Thymus (tissue), 11 donors: ENCODE measurements around the gene LENG9. TPM values are rescaled to one million over a fixed set of nuclear protein-coding genes. Genes with fewer than 3 reads are reported as not detected.

Source experiments
- DNase-seq, 9 donors: peaks; one replicate each; pipeline ENCODE4 v3.0.0-alpha.2; 2013; ENCODE audit warnings: low spot score in 9 of 9, low read depth in 6 of 9, missing footprints in 1 of 9
- H3K27ac ChIP-seq, 2 donors: one replicate each; pipeline ENCODE4 v1.5.1; 2013; ENCODE audit warnings: control low read depth in 1 of 2, low read depth in 1 of 2, low read length in 1 of 2, mild to moderate bottlenecking in 1 of 2, moderate library complexity in 1 of 2
- H3K27me3 ChIP-seq, 2 donors: one replicate each; pipeline ENCODE4 v1.5.1; 2013; ENCODE audit warnings: low read length in 1 of 2; ENCODE audit not compliant: control insufficient read depth in 2 of 2, insufficient read depth in 1 of 2
- H3K36me3 ChIP-seq, 2 donors: one replicate each; pipeline ENCODE4 v1.5.1; 2013; ENCODE audit warnings: low read length in 1 of 2, mild to moderate bottlenecking in 1 of 2, moderate library complexity in 1 of 2; ENCODE audit not compliant: control insufficient read depth in 2 of 2, insufficient read depth in 2 of 2
- H3K4me1 ChIP-seq, 2 donors: one replicate each; pipeline ENCODE4 v1.5.1; 2013; ENCODE audit warnings: low read length in 2 of 2; ENCODE audit not compliant: control insufficient read depth in 2 of 2, insufficient read depth in 2 of 2
- H3K4me3 ChIP-seq, 2 donors: one replicate each; pipeline ENCODE4 v1.5.1; 2013; ENCODE audit warnings: low read length in 2 of 2, control low read depth in 1 of 2, mild to moderate bottlenecking in 1 of 2
- H3K9me3 ChIP-seq, 2 donors: one replicate each; pipeline ENCODE4 v1.5.1; 2013; ENCODE audit warnings: low read length in 1 of 2, mild to moderate bottlenecking in 1 of 2; ENCODE audit not compliant: control insufficient read depth in 2 of 2, insufficient read depth in 1 of 2
- WGBS: extraction: QIAGEN DNeasy Blood & Tissue Kit; methylation state at CpG from one replicate; pipeline ENCODE4 v1.1.7; 2013; 5-methylcytosine and 5-hydroxymethylcytosine counted together
- polyA plus RNA-seq: library from polyadenylated mRNA; stranded (reverse); fragments of 200-250 nt; gene quantifications from one replicate; pipeline ENCODE4 v1.2.3, GENCODE V29; 2013
- total RNA-seq: library from RNA; stranded (reverse); fragments of 120-200 nt; gene quantifications from one replicate; pipeline ENCODE4 v1.2.4, GENCODE V29; 2013
- donor health status: healthy.

The LENG9 gene
- total and polyA plus RNA-seq, 2 donors: 2.1 to 2.2 TPM

- Histone ChIP-seq H3K9me3 (peaks cover 0 to 6% of the 10 kb centered on the region in 2 donors), H3K36me3 (no peaks in the 10 kb centered on the region), H3K4me3 (no peak overlapping the region), H3K4me1 (peaks cover 6 to 20% of the 10 kb centered on the region in 2 donors), H3K27ac (no peak overlapping the region), H3K27me3 (peaks cover 4 to 54% of the 10 kb centered on the region in 2 donors)
- DNase-seq: no peak
- WGBS: 59% methylated on average over 11 of the region's 11 CpGs
These were observed 32.2 kb downstream of the LENG9 start for GRCh38 chr19:54431255-54431838.

DNA sequence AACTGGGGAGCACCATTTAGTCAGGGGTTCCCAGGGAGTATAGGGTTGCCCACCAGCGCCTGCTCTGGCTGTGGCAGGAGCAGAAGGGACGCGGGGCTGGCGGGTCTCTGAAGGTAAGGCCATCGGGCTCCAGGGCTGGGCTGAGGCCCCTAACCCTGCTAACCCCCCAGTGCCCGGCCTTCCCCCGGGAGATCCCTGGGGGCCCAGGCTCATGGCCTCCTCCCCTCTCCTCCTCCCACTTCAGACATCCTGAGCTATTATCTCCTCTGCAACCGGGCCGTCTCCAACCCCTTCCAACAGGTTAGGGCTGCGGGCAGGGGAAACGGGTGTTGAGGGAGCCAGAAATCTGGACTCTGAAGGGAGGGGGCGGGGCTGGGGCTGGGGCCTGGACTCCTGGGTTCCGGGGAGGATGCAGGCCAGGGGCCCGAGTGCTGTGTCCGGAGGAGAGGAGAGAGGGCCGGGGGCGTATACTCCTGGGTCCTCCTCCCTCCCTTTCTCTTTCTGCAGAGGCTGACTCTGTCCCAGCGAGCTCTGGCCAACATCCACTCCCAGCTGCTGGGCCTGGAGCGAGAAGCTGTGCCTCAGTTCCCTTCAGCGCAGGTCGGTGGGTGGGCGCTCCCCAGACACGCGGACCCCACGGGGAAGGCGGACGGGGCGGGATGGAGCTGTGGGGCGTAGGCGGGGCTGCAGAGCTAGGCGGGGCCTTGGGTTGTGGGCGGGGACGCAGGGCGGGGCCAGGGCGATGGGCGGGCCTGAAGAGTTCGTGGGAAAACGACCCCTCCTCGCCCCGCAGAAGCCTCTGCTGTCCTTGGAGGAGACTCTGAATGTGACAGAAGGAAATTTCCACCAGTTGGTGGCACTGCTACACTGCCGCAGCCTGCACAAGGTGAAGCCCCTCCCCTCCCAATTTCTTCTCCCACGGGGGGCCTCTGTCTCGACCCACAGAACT is 33.0 kb downstream of the LENG9 start:
- 7% methylated on average over 43 of the region's 43 CpGs for WGBS
- H3K27me3 ChIP-seq: peaks cover 4 to 58% of the 10 kb centered on the region in 2 donors
- H3K36me3 ChIP-seq: no peaks in the 10 kb centered on the region
- H3K4me1 ChIP-seq: peaks cover 6 to 20% of the 10 kb centered on the region in 2 donors
- H3K9me3 ChIP-seq: peaks cover 0 to 6% of the 10 kb centered on the region in 2 donors
- peak overlapping the region in 1 of 2 donors; percentile 8 for H3K4me3 ChIP-seq
- H3K27ac ChIP-seq: no peak overlapping the region
- peak in 5 of 9 donors; percentile 26 to 67 (median 58) for DNase-seq

GRCh38 chr19:54429545-54430227 is 33.9 kb downstream of the LENG9 start:
- H3K27me3 ChIP-seq: peaks cover 4 to 57% of the 10 kb centered on the region in 2 donors

DNA sequence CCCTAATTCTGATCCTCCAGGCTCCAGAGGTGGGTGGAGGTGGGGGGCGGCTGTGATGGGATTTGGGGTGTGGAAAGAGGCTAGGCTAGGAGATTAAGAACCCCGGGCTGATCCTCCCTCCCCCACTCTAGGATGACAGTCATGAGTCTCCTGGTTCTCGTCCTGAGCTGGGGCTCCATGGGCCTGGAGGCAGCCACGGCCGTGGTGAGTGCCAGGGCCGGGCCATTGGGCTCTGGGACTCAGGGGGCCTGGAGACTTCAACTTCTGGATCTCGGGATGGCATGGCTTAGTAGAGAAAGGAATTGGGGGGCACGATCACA is 34.4 kb downstream of the LENG9 start:
- peaks cover 2 to 9% of the 10 kb centered on the region in 2 donors for H3K4me1 ChIP-seq
- H3K9me3 ChIP-seq: peaks cover 0 to 6% of the 10 kb centered on the region in 2 donors
- DNase-seq: no peak
- WGBS: 82% methylated on average over 8 of the region's 8 CpGs
- H3K36me3 ChIP-seq: no peaks in the 10 kb centered on the region
- H3K27me3 ChIP-seq: peaks cover 4 to 56% of the 10 kb centered on the region in 2 donors
- no peak overlapping the region for H3K4me3 ChIP-seq
- H3K27ac ChIP-seq: no peak overlapping the region

More at GRCh38 chr19:54429545-54430227, 33.9 kb downstream of the LENG9 start:
- no peak overlapping the region for H3K4me3 ChIP-seq
- DNase-seq: no peak
- H3K36me3 ChIP-seq: no peaks in the 10 kb centered on the region
- no peak overlapping the region for H3K27ac ChIP-seq
- H3K9me3 ChIP-seq: peaks cover 0 to 6% of the 10 kb centered on the region in 2 donors
- WGBS: 72% methylated on average over 13 of the region's 13 CpGs
- peaks cover 4 to 12% of the 10 kb centered on the region in 2 donors for H3K4me1 ChIP-seq

DNA sequence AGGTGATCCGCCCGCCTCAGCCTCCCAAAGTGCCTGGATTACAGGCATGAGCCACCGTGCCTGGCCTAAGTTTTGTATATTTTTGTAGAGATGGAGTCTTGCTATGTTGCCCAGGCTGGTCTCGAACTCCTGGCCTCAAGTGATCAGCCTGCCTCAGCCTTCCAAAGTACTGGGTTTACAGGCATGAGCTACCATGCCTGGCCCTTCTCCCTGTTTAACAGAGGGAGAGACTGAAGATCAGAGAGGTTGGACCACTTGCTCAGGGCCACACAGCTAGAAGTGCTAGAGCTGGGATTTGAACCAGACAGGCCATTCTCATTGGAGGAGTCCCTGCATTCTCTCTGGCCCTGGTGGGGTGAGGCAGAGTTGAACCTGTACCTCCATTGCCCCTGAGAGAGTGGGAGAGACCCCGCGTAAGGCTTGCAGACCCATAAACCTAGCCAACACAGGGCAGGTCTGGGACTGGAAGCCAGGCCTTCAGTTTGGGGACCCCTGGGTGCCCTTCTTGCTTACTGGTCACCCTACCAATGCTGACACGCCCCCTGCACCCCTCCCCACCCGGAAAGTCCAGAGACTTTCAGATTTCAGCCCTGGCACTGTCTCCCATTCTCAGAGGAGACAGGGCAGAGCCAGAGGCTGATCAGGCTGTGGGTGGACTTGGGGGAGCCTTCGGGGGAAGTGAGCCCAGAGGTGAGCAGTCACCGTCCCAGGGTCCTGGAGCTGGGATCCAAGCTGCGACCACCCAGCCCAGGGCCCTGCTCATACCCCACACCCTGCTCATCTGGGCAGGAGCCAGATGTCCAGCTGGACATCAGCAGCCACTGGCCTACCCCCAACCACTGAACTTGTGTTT is 35.0 kb downstream of the LENG9 start:
- Histone ChIP-seq H3K27ac (no peak overlapping the region), H3K36me3 (no peaks in the 10 kb centered on the region), H3K4me3 (no peak overlapping the region), H3K27me3 (peaks cover 4 to 52% of the 10 kb centered on the region in 2 donors), H3K9me3 (peaks cover 0 to 6% of the 10 kb centered on the region in 2 donors), H3K4me1 (peaks cover 2 to 9% of the 10 kb centered on the region in 2 donors)
- WGBS: 93% methylated on average over 11 of the region's 11 CpGs
- DNase-seq: no peak

- Histone ChIP-seq H3K4me1 (peaks cover 2 to 9% of the 10 kb centered on the region in 2 donors), H3K4me3 (no peak overlapping the region), H3K9me3 (peaks cover 0 to 6% of the 10 kb centered on the region in 2 donors), H3K36me3 (no peaks in the 10 kb centered on the region), H3K27ac (no peak overlapping the region), H3K27me3 (peaks cover 4 to 49% of the 10 kb centered on the region in 2 donors)
- DNase-seq: no peak
- 94% methylated on average over 11 of the region's 11 CpGs for WGBS
These were observed 36.0 kb downstream of the LENG9 start for GRCh38 chr19:54427586-54427985.

GRCh38 chr19:54426291-54426931 is 37.2 kb downstream of the LENG9 start:
- H3K4me1 ChIP-seq: peaks cover 2 to 9% of the 10 kb centered on the region in 2 donors
- H3K9me3 ChIP-seq: peaks cover 0 to 6% of the 10 kb centered on the region in 2 donors
- H3K27me3 ChIP-seq: peaks cover 6 to 56% of the 10 kb centered on the region in 2 donors
- no peak overlapping the region for H3K4me3 ChIP-seq
- no peaks in the 10 kb centered on the region for H3K36me3 ChIP-seq
- WGBS: 62% methylated on average over 17 of the region's 17 CpGs
- no peak for DNase-seq
- no peak overlapping the region for H3K27ac ChIP-seq

DNA sequence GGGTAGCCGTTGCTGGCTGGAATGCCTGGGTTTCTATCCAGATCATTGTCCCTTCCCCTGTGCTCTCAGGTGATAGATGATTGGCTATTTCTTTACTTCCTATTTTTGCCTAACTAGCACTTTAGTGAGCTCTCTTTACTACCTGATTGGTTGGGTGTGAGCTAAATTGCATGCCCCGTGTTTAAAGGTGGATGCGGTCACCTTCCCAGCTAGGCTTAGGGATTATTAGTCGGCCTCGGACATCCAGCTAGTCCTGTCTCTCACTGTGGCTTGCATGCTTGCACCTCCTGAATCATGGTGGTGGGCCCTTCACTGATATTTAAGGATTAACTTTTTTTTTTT is 38.2 kb downstream of the LENG9 start:
- H3K27ac ChIP-seq: no peak overlapping the region
- DNase-seq: no peak
- H3K9me3 ChIP-seq: peaks cover 0 to 2% of the 10 kb centered on the region in 2 donors
- peaks cover 0 to 4% of the 10 kb centered on the region in 2 donors for H3K4me1 ChIP-seq
- H3K36me3 ChIP-seq: no peaks in the 10 kb centered on the region
- no peak overlapping the region for H3K4me3 ChIP-seq
- whole genome bisulfite sequencing: 69% methylated on average over 5 of the region's 5 CpGs
- peaks cover 2 to 57% of the 10 kb centered on the region in 2 donors for H3K27me3 ChIP-seq
